ENCODE measurements around the gene NFATC4.
"Not testable (repeated sequence)": the region's sequence is repeated elsewhere in the genome, so short reads cannot be mapped to it uniquely, and the experiment has no call there.

NFATC4 gene

GRCh38 chr14:24367514-24368211 is at the start of gene NFATC4:
NFATC4 (plus strand) TSS chr14:24368184; CDS start chr14:24368341, 157 bp downstream.
- DNase-seq (ENCODE audit: low spot score) = no peak

GRCh38 chr14:24321212-24321975 is 46.6 kb upstream of the NFATC4 start:
- no peak for DNase-seq (ENCODE audit: low spot score)

GRCh38 chr14:24322672-24323071 is 45.3 kb upstream of the NFATC4 start:
- DNase-seq (ENCODE audit: low spot score) = no peak

GRCh38 chr14:24323341-24323740 is 44.6 kb upstream of the NFATC4 start:
- no peak for DNase-seq (ENCODE audit: low spot score)

GRCh38 chr14:24324024-24324423 is 44.0 kb upstream of the NFATC4 start:
- DNase-seq (ENCODE audit: low spot score) = no peak

GRCh38 chr14:24325041-24325530 is 42.9 kb upstream of the NFATC4 start:
- DNase-seq (ENCODE audit: low spot score) = no peak

- no peak for DNase-seq (ENCODE audit: low spot score)
Observed at GRCh38 chr14:24325963-24326362, 42.0 kb upstream of the NFATC4 start.

- DNase-seq (ENCODE audit: low spot score) = no peak
Observed at GRCh38 chr14:24327303-24327702, 40.7 kb upstream of the NFATC4 start.

- not testable (repeated sequence) for DNase-seq (ENCODE audit: low spot score)
Observed at GRCh38 chr14:24327914-24328313, 40.1 kb upstream of the NFATC4 start.

- no peak for DNase-seq (ENCODE audit: low spot score)
Observed at GRCh38 chr14:24329073-24329663, 38.8 kb upstream of the NFATC4 start.

- no peak for DNase-seq (ENCODE audit: low spot score)
Observed at GRCh38 chr14:24329736-24330135, 38.2 kb upstream of the NFATC4 start.

- no peak for DNase-seq (ENCODE audit: low spot score)
Observed at GRCh38 chr14:24330973-24331674, 36.9 kb upstream of the NFATC4 start.

GRCh38 chr14:24331731-24332267 is 36.2 kb upstream of the NFATC4 start:
- no peak for DNase-seq (ENCODE audit: low spot score)

GRCh38 chr14:24332268-24332993 is 35.6 kb upstream of the NFATC4 start:
- DNase-seq (ENCODE audit: low spot score) = peak; percentile 45

- no peak for DNase-seq (ENCODE audit: low spot score)
Observed at GRCh38 chr14:24334431-24335291, 33.3 kb upstream of the NFATC4 start, which contains the start of gene ADCY4. ADCY4 (minus strand) TSS chr14:24335071; CDS start chr14:24334652, 419 bp downstream.

GRCh38 chr14:24335461-24336171 is 32.4 kb upstream of the NFATC4 start:
- no peak for DNase-seq (ENCODE audit: low spot score)

- no peak for DNase-seq (ENCODE audit: low spot score)
Observed at GRCh38 chr14:24337144-24337823, 30.7 kb upstream of the NFATC4 start.

- no peak for DNase-seq (ENCODE audit: low spot score)
Observed at GRCh38 chr14:24337824-24338175, 30.2 kb upstream of the NFATC4 start.

GRCh38 chr14:24338843-24339242 is 29.1 kb upstream of the NFATC4 start:
- DNase-seq (ENCODE audit: low spot score) = no peak
